GM19372 (cell line): Measurements from ENCODE around the gene RPUSD1.
"Not testable (repeated sequence)": the region's sequence is repeated elsewhere in the genome, so short reads cannot be mapped to it uniquely, and the experiment has no call there.

ENCODE experiments used
- ATAC-seq: cut with Tn5 transposase; IDR thresholded peaks from one replicate; pipeline ENCODE4 v1.9.1; 2021; ENCODE audit warnings: mild to moderate bottlenecking, low read depth, moderate library complexity; ENCODE audit not compliant: unreplicated experiment

The RPUSD1 gene

GRCh38 chr16:787978-788398 lies at the start of gene RPUSD1:
Gene RPUSD1 (minus strand): TSS chr16:788381. CDS start chr16:787737, 644 bp downstream.
- no peak for ATAC-seq

GRCh38 chr16:836822-837221 lies 48.6 kb upstream of the RPUSD1 start:
- ATAC-seq = not testable (repeated sequence)

- no peak for ATAC-seq
These were observed 48.0 kb upstream of the RPUSD1 start for GRCh38 chr16:836221-836620.

GRCh38 chr16:835373-835772 lies 47.2 kb upstream of the RPUSD1 start:
- no peak for ATAC-seq

GRCh38 chr16:833411-833810 lies 45.2 kb upstream of the RPUSD1 start:
- ATAC-seq = no peak

- no peak for ATAC-seq
These were observed 44.6 kb upstream of the RPUSD1 start for GRCh38 chr16:832652-833336.

- no peak for ATAC-seq
These were observed 43.6 kb upstream of the RPUSD1 start for GRCh38 chr16:831571-832413.

- ATAC-seq = no peak
These were observed 42.8 kb upstream of the RPUSD1 start for GRCh38 chr16:830871-831570.

DNA sequence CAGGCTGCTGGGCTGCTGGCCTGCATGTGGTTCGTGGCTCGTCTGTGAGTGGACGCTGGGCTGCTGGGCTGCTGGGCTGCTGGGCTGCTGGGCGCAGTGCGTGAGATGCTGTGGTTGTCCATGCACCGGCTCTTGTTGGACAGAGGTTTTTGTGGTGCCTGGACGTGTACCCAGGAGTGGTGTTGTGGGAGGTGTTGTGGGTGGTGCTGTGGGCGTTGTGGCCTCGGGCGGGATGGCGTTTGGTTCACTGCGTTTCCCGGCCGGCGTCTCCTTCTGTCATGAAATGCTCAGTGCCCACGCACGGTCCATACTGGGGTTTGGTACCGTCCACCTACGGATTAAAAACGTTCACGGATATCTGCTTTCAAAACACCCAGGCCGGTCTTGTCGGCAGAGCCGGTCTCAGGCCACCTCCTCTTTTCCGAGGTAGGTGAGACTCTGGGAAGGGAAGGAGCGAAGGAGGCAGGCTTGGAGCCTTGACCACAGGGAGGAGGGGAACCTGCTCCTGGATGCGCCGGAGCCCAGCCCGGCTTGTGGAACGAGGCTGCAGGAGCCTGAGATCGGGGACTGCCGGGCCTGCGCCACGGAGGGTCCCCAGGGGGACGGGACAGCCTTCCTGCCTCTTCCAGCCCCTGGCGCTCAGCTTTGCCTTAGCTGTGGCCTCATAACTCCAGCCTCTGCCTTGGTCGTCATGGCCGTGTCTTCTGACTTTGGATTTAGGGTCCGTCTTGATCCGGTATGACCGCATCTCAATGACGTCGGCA lies 42.1 kb upstream of the RPUSD1 start:
- ATAC-seq = no peak

DNA sequence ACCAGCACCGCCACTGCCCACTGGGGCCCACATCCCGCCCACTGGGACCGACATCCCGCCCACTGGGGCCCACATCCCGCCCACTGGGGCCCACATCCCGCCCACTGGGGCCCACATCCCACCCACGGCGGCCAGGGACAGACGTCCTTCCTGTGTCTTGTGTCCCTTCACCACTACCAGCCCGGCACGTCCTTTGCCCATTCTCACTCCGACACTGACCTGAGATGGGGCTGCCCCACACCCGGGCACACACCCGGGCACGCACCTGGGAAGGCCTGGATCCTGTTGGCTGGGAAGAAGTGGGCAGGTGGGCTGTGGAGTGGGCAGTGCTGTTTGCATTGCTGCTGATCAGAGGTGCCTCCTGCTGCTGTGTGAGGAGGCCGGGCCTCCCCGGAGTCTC lies 40.7 kb upstream of the RPUSD1 start:
- ATAC-seq = no peak

DNA sequence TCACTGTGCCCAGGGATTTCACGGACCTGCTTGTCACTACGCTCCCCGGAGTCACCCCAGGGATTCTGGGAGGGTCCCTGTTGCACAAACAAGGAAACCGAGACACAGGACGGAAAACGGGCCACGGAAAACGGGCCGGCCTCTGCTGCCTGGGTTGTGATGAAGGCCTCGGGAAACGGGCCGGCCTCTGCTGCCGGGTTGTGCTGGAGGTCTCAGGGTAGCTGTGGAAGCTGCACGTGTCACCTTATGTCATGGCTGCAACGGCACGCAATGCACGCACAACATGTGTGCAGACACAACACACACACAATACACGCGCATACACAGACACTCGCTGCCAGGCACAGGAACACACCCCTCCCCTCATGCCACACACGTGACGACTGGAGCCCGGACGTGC lies 39.3 kb upstream of the RPUSD1 start:
- ATAC-seq = no peak

DNA sequence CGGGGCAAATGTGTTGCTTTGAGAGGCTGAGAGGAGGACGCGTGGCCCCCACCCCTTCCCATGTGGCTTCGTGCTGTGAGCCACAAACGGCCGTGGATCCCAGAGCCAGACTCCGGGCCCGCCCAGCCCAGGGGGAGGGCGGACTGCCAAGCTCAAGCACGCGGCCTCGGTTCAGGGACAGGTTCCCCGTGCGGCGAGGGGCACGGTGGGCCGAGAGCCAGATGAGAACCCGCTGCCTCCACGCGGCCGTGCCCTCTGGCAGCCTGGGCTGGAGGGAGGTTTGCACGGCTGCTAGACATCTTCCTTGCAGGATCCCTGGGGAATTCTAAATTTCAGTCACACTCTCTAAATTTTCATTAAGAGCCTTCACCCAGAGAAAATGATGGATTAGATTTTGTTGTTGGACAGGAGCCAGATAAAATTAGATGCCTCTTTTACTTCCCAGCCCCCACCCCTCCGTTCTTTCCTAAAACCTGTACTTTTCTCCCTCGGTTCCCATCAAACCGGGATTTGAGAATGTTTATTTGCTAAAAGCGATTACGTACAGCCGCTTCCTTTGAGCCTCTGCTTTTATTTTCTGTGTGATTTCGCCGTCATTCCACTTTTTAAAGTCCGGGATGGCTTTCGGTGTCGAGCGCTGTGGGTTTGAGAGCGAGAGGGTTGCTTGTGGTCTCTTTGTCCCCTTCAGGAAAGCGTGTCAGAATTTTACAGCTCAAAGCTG lies 37.3 kb upstream of the RPUSD1 start:
- ATAC-seq = no peak

GRCh38 chr16:824601-825000 lies 36.4 kb upstream of the RPUSD1 start:
- no peak for ATAC-seq

DNA sequence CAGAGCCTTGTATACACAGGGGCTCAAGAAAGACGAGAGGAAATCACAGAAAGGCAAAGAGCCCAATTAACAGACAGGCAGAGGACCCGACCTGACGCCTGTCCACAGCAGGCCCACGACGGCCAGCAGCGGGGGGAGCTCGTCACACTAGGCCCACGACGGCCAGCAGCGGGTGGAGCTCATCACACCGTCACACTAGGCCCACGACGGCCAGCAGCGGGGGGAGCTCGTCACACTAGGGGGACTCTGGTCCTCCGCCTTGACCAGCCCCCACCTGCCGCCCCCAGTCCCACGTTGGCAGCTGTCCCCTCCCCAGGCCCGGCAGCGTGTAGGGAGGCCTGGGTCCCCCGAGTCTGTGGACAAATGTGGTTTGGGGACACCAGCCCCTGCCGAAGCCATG lies 36.0 kb upstream of the RPUSD1 start:
- ATAC-seq = no peak

- no peak for ATAC-seq
These were observed 34.7 kb upstream of the RPUSD1 start for GRCh38 chr16:822909-823297.

GRCh38 chr16:822174-822908 lies 34.2 kb upstream of the RPUSD1 start:
- no peak for ATAC-seq

GRCh38 chr16:821751-822150 lies 33.6 kb upstream of the RPUSD1 start:
- ATAC-seq = no peak

DNA sequence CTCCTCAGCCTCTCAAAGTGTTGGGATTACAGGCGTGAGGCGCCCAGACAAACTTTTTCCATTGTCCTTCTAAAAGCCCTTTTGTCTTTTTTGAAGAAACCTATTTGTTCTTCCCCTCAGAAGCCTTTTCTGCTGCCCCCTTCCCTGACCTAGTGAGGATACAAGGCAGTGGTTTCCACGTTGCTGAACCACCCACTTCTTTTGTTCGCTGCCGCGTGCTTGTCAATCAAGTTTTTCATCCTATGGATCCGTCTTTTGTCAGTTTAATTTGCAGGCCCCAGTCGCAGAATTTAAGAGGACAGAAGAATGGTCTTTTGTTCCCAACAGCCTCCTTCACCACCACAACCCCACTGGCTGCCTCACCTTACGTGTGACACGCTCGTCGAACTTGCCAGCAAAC lies 32.6 kb upstream of the RPUSD1 start:
- no peak for ATAC-seq

GRCh38 chr16:820044-820408 lies 31.8 kb upstream of the RPUSD1 start:
- not testable (repeated sequence) for ATAC-seq
